A549 (cell line): ENCODE measurements around the gene ANKRD17. TPM values are rescaled to one million over a fixed set of nuclear protein-coding genes. Genes with fewer than 3 reads are reported as not detected.

Experiments
- ATAC-seq, 2 experiments: fragments of 200-7000 bp in 1 of 2; fragments of >200 bp in 1 of 2; cut with Nextera tagmentation in 1 of 2; cut with Tn5 transposase in 1 of 2; 3 replicates each; pipeline versions ENCODE4 v1.8.0 to v1.9.1; 2018 to 2020; ENCODE audit warnings: mild to moderate bottlenecking in 1 of 2, moderate library complexity in 1 of 2
- CTCF ChIA-PET: fragments of 300-600 bp; sonication (Branson Sonifier 250); formaldehyde crosslinking; extraction: SDS; loops from one replicate; lab custom pipeline; 2021; ENCODE audit warnings: antibody characterized with exemption, inconsistent platforms; lab: Yijun Ruan, JAX
- POLR2A ChIA-PET: fragments of 350-600 bp; formaldehyde crosslinking; extraction: SDS; loops from one replicate; lab custom pipeline; 2021; ENCODE audit warnings: antibody characterized with exemption, inconsistent platforms; lab: Yijun Ruan, JAX
- DNase-seq, 2 experiments: peaks; one replicate each; pipeline versions ENCODE4 v3.0.0 to v3.0.0-alpha.2; 2011 to 2016; ENCODE audit warnings: low read depth in 1 of 2, low spot score in 1 of 2
- FAIRE-seq: peaks from 2 replicates; lab custom pipeline; 2011; peaks lifted over from hg19 to GRCh38; lab: Jason Lieb, UNC
- H3K27ac ChIP-seq, 2 experiments: fragments of >200 bp; sonication (Bioruptor Twin); formaldehyde crosslinking; 3 replicates each; pipeline ENCODE4 v1.5.1; 2016 to 2017
- H3K4me1 ChIP-seq: fragments of >200 bp; sonication (Bioruptor Twin); formaldehyde crosslinking; 3 replicates; pipeline ENCODE4 v1.6.1; 2016
- H3K4me2 ChIP-seq: fragments of >200 bp; sonication (Bioruptor Twin); formaldehyde crosslinking; 3 replicates; pipeline ENCODE4 v1.6.1; 2016
- H3K4me3 ChIP-seq: fragments of >200 bp; sonication (Bioruptor Twin); formaldehyde crosslinking; 3 replicates; pipeline ENCODE4 v1.5.1; 2016
- H3K9me3 ChIP-seq: fragments of >200 bp; sonication (Bioruptor Twin); formaldehyde crosslinking; 3 replicates; pipeline ENCODE4 v1.6.1; 2016
- ATOH8 ChIP-seq: fragments of 250-450 bp; sonication (Bioruptor Pico); IDR thresholded peaks from 2 replicates; pipeline ENCODE4 v1.5.0; 2020; ENCODE audit warnings: low read depth, mild to moderate bottlenecking, moderate library complexity
- BCL3 ChIP-seq: fragments of >200 bp; sonication (Bioruptor Twin); formaldehyde crosslinking; IDR thresholded peaks from 3 replicates; pipeline ENCODE4 v1.6.1; 2016
- CEBPB ChIP-seq, 2 experiments: fragments of >200 bp in 1 of 2; sonication (Bioruptor Twin) in 1 of 2; formaldehyde crosslinking in 1 of 2; IDR thresholded peaks; 2 replicates each; pipeline ENCODE4 v1.6.1; 2012 to 2016
- CHD2 ChIP-seq: fragments of 150-350 bp; IDR thresholded peaks from 2 replicates; pipeline ENCODE4 v1.6.1; 2014; ENCODE audit warnings: low read length; ENCODE audit not compliant: partially characterized antibody
- ELK1 ChIP-seq: fragments of 150-350 bp; IDR thresholded peaks from 2 replicates; pipeline ENCODE4 v1.6.1; 2014; ENCODE audit warnings: low read depth, mild to moderate bottlenecking, low read length
- ESRRA ChIP-seq: fragments of 150-350 bp; IDR thresholded peaks from 2 replicates; pipeline ENCODE4 v1.6.1; 2014; ENCODE audit warnings: mild to moderate bottlenecking, low read length, borderline replicate concordance
- FOSB ChIP-seq: fragments of 250-450 bp; sonication (Bioruptor Pico); IDR thresholded peaks from 2 replicates; pipeline ENCODE4 v1.5.0; 2020; ENCODE audit warnings: mild to moderate bottlenecking, moderate library complexity
- FOXS1 ChIP-seq: fragments of 250-450 bp; sonication (Bioruptor Pico); IDR thresholded peaks from 2 replicates; pipeline ENCODE4 v1.5.0; 2020; ENCODE audit warnings: mild to moderate bottlenecking, moderate library complexity
- GATA3 ChIP-seq: IDR thresholded peaks from 2 replicates; pipeline ENCODE4 v1.6.1; 2012; ENCODE audit warnings: borderline replicate concordance
- HDAC2 ChIP-seq: fragments of 200-600 bp; sonication (generic); IDR thresholded peaks from 2 replicates; pipeline ENCODE4 v1.6.1; 2016
- HOXB13 ChIP-seq: fragments of 250-450 bp; sonication (Bioruptor Pico); IDR thresholded peaks from 2 replicates; pipeline ENCODE4 v1.5.0; 2020; ENCODE audit warnings: low read depth, mild to moderate bottlenecking, moderate library complexity
- JUNB ChIP-seq: fragments of >200 bp; sonication (Bioruptor Twin); formaldehyde crosslinking; IDR thresholded peaks from 2 replicates; pipeline ENCODE4 v1.6.1; 2016
- KDM1A ChIP-seq: fragments of 200-600 bp; sonication (generic); IDR thresholded peaks from 2 replicates; pipeline ENCODE4 v1.6.1; 2016; ENCODE audit warnings: low read depth, mild to moderate bottlenecking
- NFE2L2 ChIP-seq: fragments of 150-350 bp; conservative IDR thresholded peaks from 2 replicates; pipeline ENCODE4 v1.6.1; 2014; ENCODE audit warnings: low read length
- PBX3 ChIP-seq: IDR thresholded peaks from 2 replicates; pipeline ENCODE4 v1.6.1; 2012
- POLR2AphosphoS2 ChIP-seq: conservative IDR thresholded peaks from 2 replicates; pipeline ENCODE4 v1.6.1; 2012; ENCODE audit warnings: low read length, improper control_type of control experiment, inconsistent platforms
- RARB ChIP-seq: fragments of 250-450 bp; sonication (Bioruptor Pico); IDR thresholded peaks from 2 replicates; pipeline ENCODE4 v1.8.0; 2021; ENCODE audit warnings: mild to moderate bottlenecking, moderate library complexity
- RCOR1 ChIP-seq: fragments of 150-350 bp; IDR thresholded peaks from 2 replicates; pipeline ENCODE4 v1.6.1; 2014; ENCODE audit warnings: antibody characterized with exemption, low read length, low read depth
- REST ChIP-seq: fragments of 200-600 bp; sonication (generic); IDR thresholded peaks from 2 replicates; pipeline ENCODE4 v1.6.1; 2016; ENCODE audit warnings: antibody characterized with exemption, mild to moderate bottlenecking, moderate library complexity
- TP53 ChIP-seq: fragments of 250-450 bp; sonication (Bioruptor Pico); IDR thresholded peaks from 2 replicates; pipeline ENCODE4 v1.5.0; 2021; ENCODE audit warnings: mild to moderate bottlenecking, moderate library complexity
- ZC3H11A ChIP-seq: fragments of 450-650 bp; IDR thresholded peaks from 2 replicates; pipeline ENCODE4 v1.6.1; 2014; ENCODE audit warnings: antibody characterized with exemption, mild to moderate bottlenecking
- ZNF302 ChIP-seq: fragments of 250-450 bp; sonication (Bioruptor Pico); IDR thresholded peaks from 2 replicates; pipeline ENCODE4 v1.9.0; 2021; ENCODE audit warnings: inconsistent platforms, mild to moderate bottlenecking, moderate library complexity
- WGBS: methylation state at CpG from one replicate; pipeline ENCODE4 v1.1.6; 2017; ENCODE audit errors: missing lambda C conversion rate; 5-methylcytosine and 5-hydroxymethylcytosine counted together
- polyA plus RNA-seq, 4 experiments: library from polyadenylated mRNA; depleted of rRNA in 3 of 4; stranded (reverse); fragments of >200 nt; fragmentation: RNase III in 1 of 4; extraction: RNeasy Plus Mini Kit Qiagen cat#74134 plus additional on column Dnase treatment in 1 of 4; gene quantifications; 2 replicates in 3 of 4; 3 replicates in 1 of 4; pipeline ENCODE4 v1.2.3, GENCODE V29; 2011 to 2017

Gene ANKRD17
- polyA plus RNA-seq, 2 of the 4 experiments (the other 2 are of a cell fraction): 18.1 to 43.5 TPM

GRCh38 chr4:73037057-73037456 lies 221.5 kb downstream of the ANKRD17 start:
- no peak overlapping the region for H3K4me2 ChIP-seq
- CTCF ChIA-PET: interaction anchor here (0.5 kb wide), 1 partner anchor 419 kb away, joined by 4 read pairs; no protein-coding TSS in a partner anchor
- peak in 1 of 2 experiments; percentile 1 for DNase-seq
- TF ChIP-seq REST (no peak), ZC3H11A (no peak), FOSB (no peak), KDM1A (no peak), ELK1 (no peak), GATA3 (no peak), PBX3 (no peak), RARB (CRISPR knock-in tag) (no peak), BCL3 (no peak), ATOH8 (CRISPR knock-in tag) (no peak), JUNB (no peak), CHD2 (no peak)
- TF ChIP-seq, all 56 proteins: peak for 0
- H3K9me3 ChIP-seq: no peaks in the 10 kb centered on the region; the same call in 2 of the 3 replicates
- POLR2A ChIA-PET: no interaction called here
- ATAC-seq (no peak), FAIRE-seq (no peak)
- WGBS: 65% methylated on average over 4 of the region's 4 CpGs
- no peaks in the 10 kb centered on the region for H3K4me1 ChIP-seq
- no peak overlapping the region for H3K4me3 ChIP-seq
- H3K27ac ChIP-seq: no peak overlapping the region

GRCh38 chr4:73036123-73036522 lies 222.5 kb downstream of the ANKRD17 start:
- Histone ChIP-seq H3K4me2 (no peak overlapping the region), H3K4me3 (no peak overlapping the region), H3K9me3 (no peaks in the 10 kb centered on the region; the same call in 2 of the 3 replicates), H3K4me1 (no peaks in the 10 kb centered on the region), H3K27ac (no peak overlapping the region)
- no peak for DNase-seq
- no peak for TF ChIP-seq BCL3
- no peak for TF ChIP-seq NFE2L2
- no peak for TF ChIP-seq PBX3
- TF ChIP-seq JUNB: no peak
- TF ChIP-seq ESRRA: no peak
- TF ChIP-seq CEBPB (IDR thresholded peaks at IDR 0.05): no peak
- no peak for TF ChIP-seq RCOR1
- no peak for TF ChIP-seq FOXS1 (CRISPR knock-in tag)
- TF ChIP-seq ZNF302 (CRISPR knock-in tag): no peak
- TF ChIP-seq POLR2AphosphoS2: no peak
- TF ChIP-seq HOXB13 (CRISPR knock-in tag): no peak
- TF ChIP-seq HDAC2: no peak
- no peak for TF ChIP-seq KDM1A
- TF ChIP-seq TP53 (CRISPR knock-in tag): no peak
- POLR2A ChIA-PET: no interaction called here
- 0% methylated on average over 1 of the region's 1 CpG for WGBS
- CTCF ChIA-PET: interaction anchor here (0.7 kb wide), 1 partner anchor 222 kb away, joined by 3 read pairs; no protein-coding TSS in a partner anchor
- no peak for FAIRE-seq
- no peak for ATAC-seq
